Ovary (tissue), 3 donors: ENCODE measurements around the gene ADGRL4.

Source experiments
- CTCF ChIP-seq, 3 donors: fragments of 450-650 bp in 2 of 3; fragments of 200-600 bp in 1 of 3; IDR thresholded peaks; one replicate each; pipeline versions ENCODE4 v1.5.1 to v1.8.0; 2016 to 2022; ENCODE audit warnings: antibody characterized with exemption in 3 of 3, mild to moderate bottlenecking in 1 of 3
- EP300 ChIP-seq: sonication (generic); formaldehyde crosslinking; IDR thresholded peaks from one replicate; pipeline ENCODE4 v1.6.1; 2017; ENCODE audit warnings: antibody characterized with exemption
- POLR2A ChIP-seq: fragments of 450-650 bp; IDR thresholded peaks from one replicate; pipeline ENCODE4 v1.6.1; 2017; ENCODE audit warnings: antibody characterized with exemption, mild to moderate bottlenecking, moderate library complexity
- donor health status: DM: no; HTN: no; CAD: no.

GRCh38 chr1:78996791-78997190 is 9.7 kb downstream of the ADGRL4 start:
- no peak for TF ChIP-seq CTCF (IDR thresholded peaks at IDR 0.05)
- TF ChIP-seq POLR2A, result no peak
- no peak for TF ChIP-seq EP300
